Posterior cingulate gyrus (tissue), 11 donors: ENCODE data around the gene HEXD.
"Not testable (repeated sequence)": the region's sequence is repeated elsewhere in the genome, so short reads cannot be mapped to it uniquely, and the experiment has no call there.

Experiments
- DNase-seq, 10 donors: peaks; one replicate each; pipeline versions ENCODE4 v3.0.0 to v3.0.0-alpha.2; 2020 to 2021; ENCODE audit warnings: mixed read lengths in 3 of 10
- intact Hi-C: fragments of 100-400 bp; cut with DNase I; formaldehyde crosslinking; loops from one replicate; pipeline ENCODE4 v1.15.1; 2023

Gene HEXD

DNA sequence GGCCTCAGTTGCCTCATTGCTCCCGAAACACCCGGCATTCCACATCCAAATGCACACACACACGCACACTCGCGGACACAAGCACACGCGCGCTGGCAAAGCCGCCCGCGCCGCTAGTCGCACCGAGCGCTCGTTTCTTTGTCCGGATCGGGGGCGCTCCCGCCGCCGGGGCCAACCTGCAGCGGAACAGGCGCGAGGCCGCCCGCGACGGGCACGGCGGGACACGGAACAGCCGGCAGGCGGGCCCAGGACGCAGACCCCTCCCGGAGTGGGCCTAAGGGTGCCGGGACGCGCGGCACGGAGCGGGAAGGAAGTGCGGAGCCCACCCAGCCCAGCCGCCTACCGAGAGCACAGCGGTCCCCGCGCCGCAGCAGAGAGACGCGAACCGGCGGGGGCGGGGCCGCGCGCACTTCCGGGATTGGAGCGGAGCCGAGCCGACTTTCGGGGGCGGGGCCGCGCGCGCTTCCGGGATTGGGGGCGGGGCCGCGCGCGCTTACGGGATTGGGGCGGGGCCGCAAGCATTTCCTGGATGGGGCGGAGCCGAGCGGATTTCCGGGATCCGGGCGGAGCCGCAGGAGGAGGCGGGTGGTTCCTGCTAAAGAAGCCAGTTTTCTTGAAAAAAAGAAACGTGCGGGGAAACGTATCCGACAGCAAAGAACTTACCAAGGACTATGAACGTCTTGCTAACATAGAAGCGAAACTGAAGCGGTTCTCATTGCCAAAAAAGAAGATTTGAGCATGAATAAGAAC lies 32.4 kb downstream of the HEXD start, which contains the start of gene CYBC1:
Gene CYBC1, minus strand, starts transcription at position 396 of the 750 bp plus-strand sequence. CDS start 1,498 bp downstream, outside the sequence.
- intact Hi-C loops = no loop called here
- DNase-seq = peak; percentile 83 to 98 (median 89)

GRCh38 chr17:82452162-82452561 lies 34.0 kb downstream of the HEXD start:
- intact Hi-C loops = no loop called here
- DNase-seq = no peak

DNA sequence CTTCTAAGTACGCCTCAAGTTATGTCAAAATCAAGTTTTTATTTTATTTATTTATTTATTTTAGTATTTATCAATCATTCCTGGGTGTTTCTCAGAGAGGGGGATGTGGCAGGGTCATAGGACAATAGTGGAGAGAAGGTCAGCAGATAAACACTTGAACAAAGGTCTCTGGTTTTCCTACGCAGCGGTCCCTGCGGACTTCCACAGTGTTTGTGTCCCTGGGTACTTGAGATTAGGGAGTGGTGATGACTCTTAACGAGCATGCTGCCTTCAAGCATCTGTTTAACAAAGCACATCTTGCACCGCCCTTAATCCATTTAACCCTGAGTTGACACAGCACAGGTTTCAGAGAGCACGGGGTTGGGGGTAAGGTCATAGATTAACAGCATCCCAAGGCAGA lies 35.0 kb downstream of the HEXD start:
- DNase-seq, intact Hi-C loops: not testable (repeated sequence)

DNA sequence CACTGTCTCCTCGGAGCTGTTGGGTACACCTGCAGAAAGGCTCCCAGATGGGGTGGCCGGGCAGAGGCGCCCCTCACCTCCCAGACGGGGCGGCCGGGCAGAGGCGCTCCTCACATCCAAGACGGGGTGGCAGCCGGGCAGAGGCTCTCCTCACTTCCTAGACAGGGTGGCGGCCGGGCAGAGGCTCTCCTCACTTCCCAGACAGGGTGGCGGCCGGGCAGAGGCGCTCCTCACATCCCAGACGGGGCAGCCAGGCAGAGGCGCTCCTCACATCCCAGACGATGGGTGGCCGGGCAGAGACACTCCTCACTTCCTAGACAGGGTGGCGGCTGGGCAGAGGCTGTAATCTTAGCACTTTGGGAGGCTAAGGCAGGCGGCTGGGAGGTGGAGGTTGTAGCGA lies 35.6 kb downstream of the HEXD start:
- intact Hi-C loops = not testable (repeated sequence)
- DNase-seq = peak in 2 of 10 donors; percentile 27 to 71

GRCh38 chr17:82457073-82457928 lies 39.2 kb downstream of the HEXD start:
- peak in 1 of 10 donors; percentile 36 for DNase-seq
- intact Hi-C loops = loop anchor here (5.0 kb wide), 1 partner anchor 40 kb away; no protein-coding TSS in a partner anchor

DNA sequence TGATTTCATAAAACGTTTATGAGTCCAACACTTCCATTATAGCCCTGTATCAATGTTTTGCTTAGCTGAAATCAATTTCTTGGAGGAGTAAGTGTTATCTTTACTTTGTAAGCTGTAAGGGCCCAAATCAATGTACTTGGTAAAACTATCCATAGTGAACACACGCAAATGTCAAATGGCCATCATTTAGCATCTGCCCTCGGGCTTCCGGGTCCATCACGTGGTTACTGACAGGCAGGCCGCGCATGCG lies 39.7 kb downstream of the HEXD start:
- intact Hi-C loops = loop anchor here (5.0 kb wide), 1 partner anchor 39 kb away; no protein-coding TSS in a partner anchor

GRCh38 chr17:82458179-82458884 lies 40.2 kb downstream of the HEXD start, which contains the start of gene NARF:
NARF (plus strand) TSS chr17:82458741; CDS start chr17:82458804, 63 bp downstream.
- intact Hi-C loops = loop anchor here (5.0 kb wide), 1 partner anchor 39 kb away; no protein-coding TSS in a partner anchor

More for the DNA sequence above, 39.7 kb downstream of the HEXD start:
- peak in 4 of 10 donors; percentile 84 to 99 (median 90) for DNase-seq

GRCh38 chr17:82458885-82459424 lies 40.8 kb downstream of the HEXD start:
- intact Hi-C loops = loop anchor here (5.0 kb wide), 1 partner anchor 38 kb away; no protein-coding TSS in a partner anchor
- peak in 3 of 10 donors; percentile 15 to 89 (median 83) for DNase-seq

More at GRCh38 chr17:82458179-82458884, 40.2 kb downstream of the HEXD start, which contains the start of gene NARF:
- peak; percentile 95 to 100 (median 99) for DNase-seq

- intact Hi-C loops = loop anchor here (5.0 kb wide), 1 partner anchor 37 kb away; no protein-coding TSS in a partner anchor
- DNase-seq = peak in 1 of 10 donors; percentile 41
Observed at GRCh38 chr17:82459936-82460335, 41.8 kb downstream of the HEXD start.

DNA sequence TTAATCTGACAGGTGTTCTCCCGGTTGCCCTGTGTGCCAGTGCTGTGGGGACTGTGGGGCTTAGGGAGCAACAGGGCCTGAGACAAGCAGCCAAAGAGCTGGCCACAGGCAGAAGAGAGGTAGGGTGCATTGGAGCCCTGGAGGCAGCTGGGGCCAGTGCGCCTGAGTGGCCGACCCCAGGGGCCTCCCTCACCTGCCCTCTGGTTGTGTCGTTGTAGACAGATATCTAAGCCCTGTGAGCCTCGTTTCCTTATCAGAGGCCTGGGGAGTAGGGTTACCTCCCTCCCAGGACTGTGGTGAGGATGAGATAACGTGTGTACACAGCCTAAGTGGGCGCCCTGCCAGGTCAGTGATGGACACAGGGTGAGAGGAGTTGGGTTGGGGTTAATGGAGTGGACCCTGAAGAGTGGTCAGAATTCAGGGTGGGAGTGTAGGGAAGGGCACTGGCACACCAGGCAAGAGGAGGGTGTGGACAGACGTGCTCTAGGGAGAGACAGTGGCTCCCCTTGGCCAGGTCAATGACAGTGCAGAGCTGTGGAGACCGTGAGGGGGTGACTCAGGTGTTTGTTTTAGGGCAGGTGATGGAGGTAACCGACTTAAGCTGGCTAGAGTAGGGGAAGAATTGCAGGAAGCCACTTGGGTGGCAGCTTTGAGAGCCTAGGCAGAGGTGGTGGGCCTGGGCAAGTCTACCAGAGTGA lies 43.8 kb downstream of the HEXD start:
- intact Hi-C loops = no loop called here
- DNase-seq = peak in 1 of 10 donors; percentile 67

DNA sequence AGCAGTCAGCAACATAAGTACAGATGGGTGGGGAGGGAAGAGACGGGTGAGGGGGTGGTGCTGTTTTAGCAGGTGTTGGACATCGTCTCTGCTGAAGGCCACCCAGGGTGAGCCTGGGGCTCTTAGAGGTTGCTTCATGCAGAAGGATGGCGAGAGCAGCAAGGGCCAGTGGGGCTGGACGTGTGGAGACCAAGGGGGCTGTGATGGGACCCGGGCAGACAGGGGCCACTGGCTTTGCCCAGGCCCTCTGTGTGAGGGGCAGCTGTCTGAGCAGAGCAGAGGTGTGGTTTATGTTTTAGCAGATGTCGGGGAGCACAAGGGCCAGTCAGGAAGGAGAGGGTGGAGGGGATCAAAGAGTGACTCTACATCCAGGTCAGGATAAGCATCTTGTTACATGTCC lies 45.2 kb downstream of the HEXD start:
- peak in 1 of 10 donors; percentile 53 for DNase-seq
- intact Hi-C loops = no loop called here

DNA sequence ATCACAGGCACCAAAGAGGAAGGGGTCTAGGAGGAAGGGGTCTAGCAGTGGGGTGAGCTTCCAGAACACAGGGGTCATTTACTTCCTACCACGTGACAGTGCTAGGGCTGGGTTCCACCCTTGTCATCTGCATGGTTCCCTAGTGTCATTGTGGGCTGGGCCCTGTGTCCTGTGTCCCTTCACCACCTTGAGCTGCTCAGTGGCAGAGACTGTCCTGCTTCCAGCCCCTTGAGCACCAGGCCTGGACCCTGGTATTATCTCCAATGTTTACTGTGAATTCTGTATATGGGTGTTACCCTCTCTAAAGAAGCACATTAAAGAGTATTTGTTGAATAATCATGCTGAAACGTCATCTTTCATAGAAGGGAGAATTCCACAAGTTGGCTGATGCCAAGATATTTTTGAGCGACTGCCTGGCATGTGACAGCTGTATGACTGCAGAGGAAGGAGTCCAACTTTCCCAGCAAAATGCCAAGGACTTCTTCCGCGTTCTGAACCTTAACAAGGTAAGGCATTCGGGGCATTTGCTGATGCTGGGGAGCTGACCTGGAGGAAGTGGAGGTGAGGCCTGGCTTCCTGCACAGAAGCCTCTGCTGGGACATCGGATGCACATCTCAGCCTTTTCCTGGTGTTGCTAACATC lies 45.9 kb downstream of the HEXD start:
- DNase-seq = peak in 1 of 10 donors; percentile 39
- intact Hi-C loops = no loop called here

GRCh38 chr17:82464567-82464929 lies 46.4 kb downstream of the HEXD start:
- peak in 1 of 10 donors; percentile 59 for DNase-seq
- intact Hi-C loops = no loop called here

DNA sequence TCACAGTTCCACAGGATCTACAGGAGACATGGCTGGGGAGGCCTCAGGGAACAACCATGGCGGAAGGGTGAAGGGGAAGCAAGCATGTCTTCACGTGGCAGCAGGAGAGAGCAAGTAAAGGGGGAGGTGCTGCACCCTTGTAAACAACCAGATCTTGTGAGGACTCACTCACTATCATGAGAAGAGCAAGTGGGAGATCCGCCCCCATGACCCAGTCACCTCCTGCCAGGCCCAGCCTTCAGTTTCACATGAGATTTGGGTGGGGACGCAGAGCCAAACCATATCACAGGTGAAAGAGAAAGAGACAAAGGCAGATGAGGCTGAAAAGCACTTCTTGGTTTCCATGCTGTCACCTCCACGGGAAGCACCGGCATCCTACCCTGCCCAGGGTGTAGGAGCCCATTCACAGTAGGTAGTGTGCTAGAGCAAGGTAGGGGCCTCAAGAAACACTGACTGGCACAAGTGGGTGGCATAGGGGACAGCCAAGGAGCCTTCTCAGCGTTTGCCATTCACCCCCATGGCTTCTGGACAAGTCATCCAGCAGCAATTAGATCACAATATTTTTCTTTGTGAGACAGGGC lies 47.0 kb downstream of the HEXD start:
- DNase-seq = peak in 1 of 10 donors; percentile 12
- intact Hi-C loops = no loop called here

- no peak for DNase-seq
- intact Hi-C loops = no loop called here
Observed at GRCh38 chr17:82468692-82469091, 50.5 kb downstream of the HEXD start.

DNA sequence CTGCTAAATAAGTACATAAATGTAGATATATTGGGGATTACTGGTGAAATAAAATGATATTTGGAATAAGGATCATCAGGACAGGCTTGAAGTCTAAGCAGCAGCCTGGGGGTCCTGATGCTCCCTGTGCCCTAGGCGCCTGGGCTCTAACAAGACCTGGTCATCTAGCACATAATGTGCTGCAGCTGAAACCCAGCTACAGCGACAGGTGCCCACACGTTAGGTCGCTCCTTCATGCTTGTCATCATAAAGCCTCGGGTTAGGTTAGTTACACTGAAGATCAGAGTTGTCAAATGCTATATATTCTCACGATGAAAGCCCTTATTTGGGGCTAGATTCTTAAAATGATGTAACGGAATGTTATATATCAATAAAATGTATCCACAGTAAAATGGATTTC lies 51.9 kb downstream of the HEXD start:
- DNase-seq = peak in 1 of 10 donors; percentile 29
- intact Hi-C loops = no loop called here

DNA sequence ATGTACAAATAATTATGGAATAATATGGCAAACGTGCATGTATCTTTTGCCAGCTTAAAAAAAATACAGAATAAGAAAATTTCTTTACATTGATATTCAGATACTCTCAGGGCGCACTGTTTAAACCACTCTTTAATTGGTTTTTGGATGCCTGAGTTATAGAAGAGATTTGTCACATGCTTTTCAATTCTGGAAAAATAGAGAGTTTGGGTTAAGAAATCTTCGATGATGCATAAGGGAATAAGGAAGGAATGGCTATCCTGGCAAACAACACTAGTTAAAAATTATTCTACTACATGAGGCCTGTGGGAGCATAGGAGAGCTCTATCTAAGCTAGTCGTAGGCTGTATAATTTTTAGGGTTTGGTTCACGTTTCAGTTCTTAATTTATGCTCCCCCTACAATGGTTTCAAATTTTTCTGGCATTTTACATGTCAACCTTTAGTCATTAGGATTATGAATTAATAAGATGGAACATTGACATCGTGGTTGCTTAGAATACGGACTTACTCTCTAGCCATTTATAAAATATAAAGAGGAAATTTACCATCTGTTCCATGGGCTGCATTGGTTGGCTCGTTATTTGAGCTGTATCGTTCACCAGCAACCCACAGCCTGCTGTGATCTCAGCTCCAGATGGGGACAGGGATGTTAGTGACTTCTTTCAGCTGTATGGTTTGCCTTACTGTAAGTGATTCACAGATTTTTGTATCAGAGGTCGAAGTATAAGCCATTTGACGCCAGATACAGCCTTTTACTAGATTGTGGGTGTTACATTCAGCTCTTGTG lies 56.3 kb downstream of the HEXD start:
- intact Hi-C loops = no loop called here
- DNase-seq = peak in 1 of 10 donors; percentile 38

DNA sequence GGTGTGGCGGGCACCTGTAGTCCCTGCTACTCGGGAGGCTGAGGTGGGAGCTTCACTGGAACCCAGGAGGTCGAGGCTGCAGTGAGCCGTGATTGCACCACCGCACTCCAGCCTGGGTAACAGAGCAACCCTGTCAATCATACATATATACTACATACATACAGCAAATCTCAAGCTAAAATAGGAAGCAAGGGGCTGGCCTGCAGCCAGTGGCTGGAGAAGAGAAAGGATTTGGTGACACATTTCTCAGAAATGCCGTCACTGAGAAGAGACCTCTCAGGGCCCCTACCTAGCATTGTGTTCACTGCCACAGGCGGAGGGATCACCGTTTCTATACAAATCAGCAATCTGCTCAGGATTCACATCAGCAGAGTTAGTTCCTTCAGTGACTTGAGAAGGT lies 57.3 kb downstream of the HEXD start:
- intact Hi-C loops = no loop called here
- peak in 1 of 10 donors; percentile 48 for DNase-seq
